ENCODE results near the gene MAN1B1.
"Not testable (repeated sequence)": the region's sequence is repeated elsewhere in the genome, so short reads cannot be mapped to it uniquely, and the experiment has no call there.

Gene MAN1B1

GRCh38 chr9:137112564-137113384, 26.0 kb downstream of the MAN1B1 start:
- no peak for DNase-seq

GRCh38 chr9:137113385-137114159, 26.8 kb downstream of the MAN1B1 start:
- no peak for DNase-seq

GRCh38 chr9:137114220-137114612, 27.4 kb downstream of the MAN1B1 start:
- DNase-seq: no peak

- DNase-seq: peak; percentile 19 to 62
Measured at GRCh38 chr9:137114613-137115393, 28.0 kb downstream of the MAN1B1 start, which contains the start of gene DPP7. Gene DPP7, minus strand, starts transcription at chr9:137114733. Its CDS starts 20 bp downstream, at chr9:137114713.

GRCh38 chr9:137115394-137116026, 28.7 kb downstream of the MAN1B1 start:
- no peak for DNase-seq

GRCh38 chr9:137116027-137116507, 29.3 kb downstream of the MAN1B1 start:
- no peak for DNase-seq

- no peak for DNase-seq
Measured at GRCh38 chr9:137116728-137117127, 29.9 kb downstream of the MAN1B1 start.

- no peak for DNase-seq
Measured at GRCh38 chr9:137117269-137117731, 30.5 kb downstream of the MAN1B1 start.

- not testable (repeated sequence) for DNase-seq
Measured at GRCh38 chr9:137118092-137118603, 31.4 kb downstream of the MAN1B1 start.

GRCh38 chr9:137121927-137122795, 35.4 kb downstream of the MAN1B1 start:
- not testable (repeated sequence) for DNase-seq

- DNase-seq: not testable (repeated sequence)
Measured at GRCh38 chr9:137122796-137123467, 36.1 kb downstream of the MAN1B1 start.

- DNase-seq: no peak
Measured at GRCh38 chr9:137123468-137123837, 36.7 kb downstream of the MAN1B1 start.

GRCh38 chr9:137123952-137124462, 37.2 kb downstream of the MAN1B1 start:
- not testable (repeated sequence) for DNase-seq

GRCh38 chr9:137126786-137127185, 40.0 kb downstream of the MAN1B1 start:
- DNase-seq: no peak

GRCh38 chr9:137127301-137128157, 40.7 kb downstream of the MAN1B1 start:
- DNase-seq: no peak

GRCh38 chr9:137128158-137128861, 41.5 kb downstream of the MAN1B1 start:
- no peak for DNase-seq

- DNase-seq: no peak
Measured at GRCh38 chr9:137128862-137129455, 42.2 kb downstream of the MAN1B1 start.

Data from NCI-H524 (cell line).